Posterior vena cava (tissue), 2 donors: ENCODE measurements around the gene ENTPD3. TPM values are rescaled to one million over a fixed set of nuclear protein-coding genes. Genes with fewer than 3 reads are reported as not detected.

ENCODE experiments used
- DNase-seq: peaks from one replicate; pipeline ENCODE4 v3.0.0-alpha.2; 2020; ENCODE audit warnings: low spot score
- intact Hi-C, 2 donors: fragments of 100-400 bp; cut with DNase I; formaldehyde crosslinking; loops; one replicate each; pipeline versions ENCODE4 v1.14.1 to v1.14.2; 2022 to 2023
- long read RNA-seq, 2 donors: library from polyadenylated mRNA; unstranded; transcript quantifications; one replicate each; pipeline ENCODE4 v2.0.0, GENCODE V29; 2020 to 2021
- total RNA-seq, 2 donors: library from RNA; stranded (reverse); fragmentation: NEBNext Ultra II Directional; extraction: Animal tissue kit (Norgen Biotek cat#: 25700); gene quantifications; one replicate each; pipeline ENCODE4 v1.2.1, GENCODE V29; 2021
- donor health status: DM: yes; HTN: yes; CAD: no.
- donor health status: DM: yes; HTN: yes; CAD: no.

The ENTPD3 gene
- total RNA-seq = 1 to 10 TPM; 1.1 to 1.9 TPM
- long read RNA-seq, donor 1 = 0 reads
- long read RNA-seq, donor 2, partial matches to known transcripts = 0 of 3 reads
- long read RNA-seq, donor 2, other reads (novel, unspliced or antisense) = 0 of 3 reads

GRCh38 chr3:40387001-40387894, at the start of gene ENTPD3:
Gene ENTPD3 (plus strand): TSS chr3:40387184. CDS start chr3:40388058, 874 bp downstream.
- no peak for DNase-seq
- intact Hi-C loops = no loop called here

GRCh38 chr3:40339871-40340270, 47.1 kb upstream of the ENTPD3 start:
- intact Hi-C loops = no loop called here

GRCh38 chr3:40340541-40341170, 46.3 kb upstream of the ENTPD3 start:
- intact Hi-C loops = no loop called here

More at GRCh38 chr3:40339871-40340270, 47.1 kb upstream of the ENTPD3 start:
- no peak for DNase-seq

GRCh38 chr3:40341671-40342070, 45.3 kb upstream of the ENTPD3 start:
- intact Hi-C loops = no loop called here
- no peak for DNase-seq

More at GRCh38 chr3:40340541-40341170, 46.3 kb upstream of the ENTPD3 start:
- DNase-seq = no peak

- no peak for DNase-seq
- intact Hi-C loops = no loop called here
These were observed 36.5 kb upstream of the ENTPD3 start for GRCh38 chr3:40350529-40350928.

GRCh38 chr3:40355410-40355809, 31.6 kb upstream of the ENTPD3 start:
- DNase-seq = no peak
- intact Hi-C loops = no loop called here

- intact Hi-C loops = no loop called here
- no peak for DNase-seq
These were observed 28.5 kb upstream of the ENTPD3 start for GRCh38 chr3:40358454-40358853.

GRCh38 chr3:40363674-40364073, 23.3 kb upstream of the ENTPD3 start:
- intact Hi-C loops = no loop called here
- DNase-seq = no peak

- no peak for DNase-seq
- intact Hi-C loops = no loop called here
These were observed 20.5 kb upstream of the ENTPD3 start for GRCh38 chr3:40366203-40367162.

- no peak for DNase-seq
- intact Hi-C loops = no loop called here
These were observed 17.3 kb upstream of the ENTPD3 start for GRCh38 chr3:40369716-40370115.

GRCh38 chr3:40377822-40378221, 9.2 kb upstream of the ENTPD3 start:
- intact Hi-C loops = no loop called here
- no peak for DNase-seq

GRCh38 chr3:40379674-40380306, 7.2 kb upstream of the ENTPD3 start:
- intact Hi-C loops = no loop called here
- DNase-seq = no peak

GRCh38 chr3:40381904-40382616, 4.9 kb upstream of the ENTPD3 start:
- intact Hi-C loops = no loop called here

GRCh38 chr3:40382617-40382979, 4.4 kb upstream of the ENTPD3 start:
- no peak for DNase-seq

More at GRCh38 chr3:40381904-40382616, 4.9 kb upstream of the ENTPD3 start:
- no peak for DNase-seq

GRCh38 chr3:40386213-40386612, 771 bp upstream of the ENTPD3 start:
- intact Hi-C loops = no loop called here
- DNase-seq = no peak

More at GRCh38 chr3:40382617-40382979, 4.4 kb upstream of the ENTPD3 start:
- intact Hi-C loops = no loop called here

- no peak for DNase-seq
- intact Hi-C loops = no loop called here
These were observed 891 bp downstream of the ENTPD3 start for GRCh38 chr3:40387895-40388254.

- no peak for DNase-seq
These were observed 9.4 kb downstream of the ENTPD3 start for GRCh38 chr3:40396406-40396805.

GRCh38 chr3:40397129-40397528, 10.1 kb downstream of the ENTPD3 start:
- intact Hi-C loops = no loop called here

More at GRCh38 chr3:40396406-40396805, 9.4 kb downstream of the ENTPD3 start:
- intact Hi-C loops = no loop called here

More at GRCh38 chr3:40397129-40397528, 10.1 kb downstream of the ENTPD3 start:
- no peak for DNase-seq
